Measurements from ENCODE around the gene LY86. TPM values are rescaled to one million over a fixed set of nuclear protein-coding genes. Genes with fewer than 3 reads are reported as not detected.

Gene LY86
- total RNA-seq, result not detected in 2 replicates

DNA sequence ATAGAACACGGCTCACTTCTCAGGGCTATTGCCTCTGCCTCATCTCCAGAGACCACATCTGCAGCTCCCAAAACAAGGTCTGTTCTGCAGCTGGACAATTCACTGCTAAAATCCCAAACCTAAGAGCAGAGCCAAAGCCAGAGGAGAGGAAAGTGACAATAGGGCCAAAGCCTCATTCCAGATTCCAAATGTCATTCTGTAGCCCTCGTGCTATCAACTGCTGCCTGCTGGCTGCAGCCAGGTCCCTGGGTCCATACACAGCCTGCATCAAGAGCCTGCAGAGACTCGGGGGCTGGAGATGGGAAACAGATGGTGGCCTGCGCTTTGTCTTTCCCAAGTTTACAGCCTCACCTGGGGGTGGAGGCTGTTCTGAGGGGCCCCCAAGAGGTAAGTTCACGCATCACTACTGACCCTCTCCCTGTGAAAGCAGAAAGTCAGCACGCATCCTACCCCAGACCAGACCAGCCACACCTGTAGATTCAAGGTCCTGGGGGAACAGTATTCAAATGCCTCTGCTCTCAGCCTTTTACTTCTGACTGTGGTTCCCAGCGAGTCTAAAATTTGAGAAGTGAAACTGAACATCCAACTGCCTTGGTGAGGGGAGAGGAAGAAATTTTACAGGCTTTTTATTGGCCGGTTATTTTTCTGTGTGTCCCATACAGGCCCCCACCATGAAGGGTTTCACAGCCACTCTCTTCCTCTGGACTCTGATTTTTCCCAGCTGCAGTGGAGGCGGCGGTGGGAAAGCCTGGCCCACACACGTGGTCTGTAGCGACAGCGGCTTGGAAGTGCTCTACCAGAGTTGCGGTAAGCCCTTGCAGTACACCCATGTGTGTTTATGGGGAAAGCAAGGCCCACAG, at the start of gene LY86:
LY86 (plus strand) TSS at position 657 of the 860 bp plus-strand sequence; CDS start at position 672, 15 bp downstream.

